GM12873 (cell line): ENCODE measurements around the gene POLD4.
A peak's percentile ranks its signal among the peaks of the same experiment; 100 is the strongest.

Experiments
- TF ChIP-seq, protein P1 (sequence below): IDR thresholded peaks from 2 replicates; pipeline ENCODE4 v1.5.1; 2012; ENCODE audit warnings: low read depth, mild to moderate bottlenecking, moderate library complexity, low read length, control low read depth; ENCODE audit not compliant: insufficient read depth; ENCODE audit errors: missing control alignments

POLD4 gene

DNA sequence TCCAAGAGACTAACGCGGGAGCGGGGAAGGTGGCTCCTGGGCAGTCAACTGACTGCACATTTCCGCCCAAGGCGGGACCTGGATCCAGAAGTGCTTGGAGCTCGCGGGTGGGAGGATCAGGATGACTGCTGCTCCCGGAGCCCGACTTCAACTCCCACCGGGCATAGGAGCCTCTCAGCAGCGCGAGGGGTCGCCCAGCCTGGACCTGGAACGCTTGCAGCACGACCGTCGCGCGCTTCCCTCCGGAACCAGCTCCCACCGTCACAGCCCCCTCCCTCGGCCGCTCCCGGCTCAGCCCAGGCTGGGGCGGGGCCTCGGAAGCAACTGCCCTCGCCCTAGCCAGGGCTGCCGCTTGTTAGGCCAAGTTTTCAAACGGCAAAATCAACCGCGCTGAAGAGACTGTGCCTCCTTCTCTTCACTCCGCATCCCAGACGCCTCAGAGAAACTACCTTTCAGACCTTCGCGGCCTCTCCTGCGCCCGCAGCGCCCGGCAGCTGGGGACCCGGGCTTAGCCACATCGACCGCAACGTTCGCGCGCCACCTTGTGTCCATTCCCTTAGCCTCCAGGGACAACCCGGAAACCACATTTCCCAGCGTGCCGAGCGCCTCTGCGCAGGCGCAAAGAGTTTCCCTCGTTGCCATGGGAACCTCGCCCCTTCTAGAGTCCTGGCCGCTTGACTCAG, 36.0 kb downstream of the POLD4 start:
- TF ChIP-seq, protein P1, sequence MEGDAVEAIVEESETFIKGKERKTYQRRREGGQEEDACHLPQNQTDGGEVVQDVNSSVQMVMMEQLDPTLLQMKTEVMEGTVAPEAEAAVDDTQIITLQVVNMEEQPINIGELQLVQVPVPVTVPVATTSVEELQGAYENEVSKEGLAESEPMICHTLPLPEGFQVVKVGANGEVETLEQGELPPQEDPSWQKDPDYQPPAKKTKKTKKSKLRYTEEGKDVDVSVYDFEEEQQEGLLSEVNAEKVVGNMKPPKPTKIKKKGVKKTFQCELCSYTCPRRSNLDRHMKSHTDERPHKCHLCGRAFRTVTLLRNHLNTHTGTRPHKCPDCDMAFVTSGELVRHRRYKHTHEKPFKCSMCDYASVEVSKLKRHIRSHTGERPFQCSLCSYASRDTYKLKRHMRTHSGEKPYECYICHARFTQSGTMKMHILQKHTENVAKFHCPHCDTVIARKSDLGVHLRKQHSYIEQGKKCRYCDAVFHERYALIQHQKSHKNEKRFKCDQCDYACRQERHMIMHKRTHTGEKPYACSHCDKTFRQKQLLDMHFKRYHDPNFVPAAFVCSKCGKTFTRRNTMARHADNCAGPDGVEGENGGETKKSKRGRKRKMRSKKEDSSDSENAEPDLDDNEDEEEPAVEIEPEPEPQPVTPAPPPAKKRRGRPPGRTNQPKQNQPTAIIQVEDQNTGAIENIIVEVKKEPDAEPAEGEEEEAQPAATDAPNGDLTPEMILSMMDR: peak; percentile 89

DNA sequence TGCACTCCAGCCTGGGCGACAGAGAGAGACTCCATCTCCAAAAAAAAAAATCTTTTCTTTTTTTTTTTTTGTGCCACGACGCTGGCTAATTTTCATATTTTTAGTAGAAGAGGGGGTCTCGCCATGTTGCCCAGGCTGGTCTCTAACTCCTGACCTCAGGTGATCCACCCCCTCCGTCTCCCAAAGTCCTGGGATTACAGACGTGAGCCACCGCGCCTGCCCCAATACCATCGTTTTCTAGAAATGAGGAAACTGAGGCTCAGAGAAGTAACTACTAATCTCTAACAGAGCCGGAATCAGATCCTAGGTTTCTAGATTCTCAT, 36.5 kb downstream of the POLD4 start:
- TF ChIP-seq, protein P1: no peak

DNA sequence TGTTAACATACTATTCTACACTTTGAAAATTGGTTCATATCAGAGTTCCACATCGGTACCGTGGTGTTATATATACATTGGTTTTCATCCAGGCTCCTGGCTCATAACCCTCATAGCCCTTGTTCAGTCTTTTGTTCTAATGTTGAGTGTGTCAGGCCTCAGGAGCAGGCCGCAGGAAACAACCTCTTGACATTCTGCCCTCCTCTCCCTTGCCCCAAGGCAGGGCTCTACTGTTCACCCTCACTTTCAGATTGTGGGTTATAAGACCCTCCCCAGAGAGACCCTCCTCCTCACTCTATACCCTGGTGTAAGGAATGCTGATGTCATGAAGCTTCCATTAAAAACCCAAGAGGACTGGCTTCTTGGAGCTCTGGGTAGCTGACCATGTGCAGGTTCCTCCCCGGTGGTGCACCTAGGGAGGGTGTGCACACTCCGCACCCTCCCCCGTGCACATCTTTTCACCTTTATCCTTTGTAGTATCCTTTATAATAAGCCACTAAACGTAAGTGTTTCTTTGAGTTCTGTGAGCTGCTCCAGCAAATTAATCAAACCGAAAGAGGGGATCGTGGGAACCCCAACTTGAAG, 37.9 kb downstream of the POLD4 start:
- TF ChIP-seq, protein P1: no peak

DNA sequence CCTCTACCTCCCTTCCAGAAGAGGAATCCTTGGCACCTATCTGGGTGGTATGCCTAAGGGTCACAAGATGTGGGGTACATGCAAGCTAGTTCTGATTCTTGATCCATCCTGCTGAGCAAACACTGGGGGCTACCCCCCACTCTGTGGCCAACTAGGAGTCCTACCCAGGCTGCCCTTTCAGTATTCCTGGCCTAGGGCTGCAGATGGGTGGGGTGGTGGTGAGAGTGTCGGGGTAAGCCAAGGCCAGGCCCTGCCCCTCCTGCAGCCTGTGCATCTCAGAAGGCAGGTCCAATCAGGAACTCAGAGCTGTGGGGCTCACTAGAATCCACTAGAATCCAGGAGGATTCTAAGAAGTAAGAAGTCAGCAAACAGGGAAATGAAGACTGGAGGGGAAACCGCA, 39.1 kb downstream of the POLD4 start:
- TF ChIP-seq, protein P1: no peak

DNA sequence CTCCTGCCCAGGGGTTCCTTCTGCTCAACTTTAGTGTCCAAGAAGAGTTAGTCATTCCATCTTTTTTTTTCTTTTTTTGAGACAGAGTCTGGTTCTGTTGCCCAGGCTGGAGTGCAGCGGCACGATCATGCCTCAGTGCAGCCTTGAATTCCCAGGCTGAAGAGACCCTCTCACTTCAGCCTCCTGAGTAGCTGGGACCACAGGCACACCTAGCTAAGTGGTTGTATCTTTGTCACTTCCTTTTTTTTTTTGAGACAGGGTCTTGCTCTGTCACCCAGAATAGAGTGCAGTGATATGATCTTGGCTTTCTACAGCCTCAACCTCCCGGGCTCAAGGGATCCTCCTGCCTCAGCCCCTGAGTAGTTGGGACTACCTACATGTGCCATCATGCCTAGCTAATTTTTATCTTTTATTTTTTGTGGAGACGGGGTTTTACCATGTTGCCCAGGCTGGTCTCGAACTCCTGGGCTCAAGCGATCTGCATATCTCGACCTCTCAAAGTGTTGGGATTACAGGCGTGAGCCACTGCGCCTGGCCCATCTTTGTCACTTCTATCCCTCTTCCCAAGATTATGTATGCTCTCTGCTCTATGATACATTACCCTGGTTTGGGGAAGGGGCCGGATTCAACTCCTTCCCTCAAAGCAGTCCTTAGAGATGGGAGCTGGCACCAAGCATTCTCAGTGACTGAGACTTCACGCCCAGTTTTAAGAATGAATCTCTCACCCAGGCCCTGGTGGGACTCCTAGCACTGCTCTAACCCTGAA, 40.0 kb downstream of the POLD4 start:
- TF ChIP-seq, protein P1: no peak

DNA sequence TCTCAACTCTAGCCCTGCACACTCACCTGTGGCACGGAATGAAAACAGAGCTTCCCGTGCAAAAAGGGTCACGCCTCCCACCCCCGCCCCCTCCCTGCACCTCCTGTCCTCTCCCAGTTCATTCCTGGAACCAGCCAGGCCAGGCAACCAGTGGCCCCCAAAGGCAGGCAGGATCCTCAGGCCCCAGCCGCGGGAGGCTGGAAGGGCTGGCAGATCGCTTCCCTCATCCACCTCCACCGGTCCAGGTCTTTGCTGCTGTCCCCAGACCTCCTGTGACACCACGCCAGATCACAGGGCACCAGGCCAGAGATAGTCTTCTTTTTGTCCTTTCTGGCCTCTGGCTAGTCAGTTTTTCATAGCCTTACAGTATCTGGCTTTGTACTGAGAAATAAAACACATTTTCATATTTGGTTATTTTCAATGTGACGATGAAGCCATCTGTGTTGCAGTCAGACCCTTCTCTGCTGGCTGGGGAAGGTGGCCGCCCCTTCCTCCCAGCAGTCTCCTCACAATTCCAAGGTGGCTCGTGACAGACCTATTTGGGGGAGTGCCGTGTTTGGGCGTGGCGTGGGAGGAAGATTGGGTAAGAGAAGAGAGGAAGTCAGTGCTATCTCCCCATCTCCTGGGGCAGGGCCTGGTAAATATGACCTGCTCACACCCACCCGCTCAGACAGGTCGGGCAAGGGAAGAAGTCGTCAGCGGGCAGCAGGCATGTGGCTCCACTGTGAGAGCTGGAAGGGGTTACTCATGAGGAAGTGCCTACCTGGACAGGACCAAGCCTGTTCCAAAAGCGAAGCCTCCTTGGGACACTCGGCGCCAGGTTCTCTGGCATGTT, 40.9 kb downstream of the POLD4 start:
- TF ChIP-seq, protein P1: no peak
